GM18526 (cell line): Measurements from ENCODE around the gene ALDH1L1.

Source experiments
- POLR2A ChIP-seq: IDR thresholded peaks from 3 replicates; pipeline ENCODE4 v1.6.1; 2011; ENCODE audit not compliant: insufficient read length; ENCODE audit errors: extremely low read depth

ALDH1L1 gene

GRCh38 chr3:126152458-126152857 is 27.9 kb downstream of the ALDH1L1 start:
- TF ChIP-seq POLR2A = no peak

GRCh38 chr3:126151562-126152302 is 28.7 kb downstream of the ALDH1L1 start:
- no peak for TF ChIP-seq POLR2A

- no peak for TF ChIP-seq POLR2A
Observed at GRCh38 chr3:126149960-126150515, 30.3 kb downstream of the ALDH1L1 start.

GRCh38 chr3:126149256-126149902 is 31.0 kb downstream of the ALDH1L1 start:
- TF ChIP-seq POLR2A = no peak

GRCh38 chr3:126147932-126148683 is 32.3 kb downstream of the ALDH1L1 start:
- no peak for TF ChIP-seq POLR2A

- TF ChIP-seq POLR2A = no peak
Observed at GRCh38 chr3:126147147-126147931, 33.0 kb downstream of the ALDH1L1 start.

- no peak for TF ChIP-seq POLR2A
Observed at GRCh38 chr3:126146525-126147146, 33.8 kb downstream of the ALDH1L1 start.

GRCh38 chr3:126146034-126146433 is 34.4 kb downstream of the ALDH1L1 start:
- TF ChIP-seq POLR2A = no peak

GRCh38 chr3:126142652-126143051 is 37.7 kb downstream of the ALDH1L1 start:
- TF ChIP-seq POLR2A = no peak

- TF ChIP-seq POLR2A = no peak
Observed at GRCh38 chr3:126137490-126138130, 42.8 kb downstream of the ALDH1L1 start.

- no peak for TF ChIP-seq POLR2A
Observed at GRCh38 chr3:126136428-126137220, 43.8 kb downstream of the ALDH1L1 start.

GRCh38 chr3:126135406-126136076 is 44.8 kb downstream of the ALDH1L1 start:
- TF ChIP-seq POLR2A = no peak

- no peak for TF ChIP-seq POLR2A
Observed at GRCh38 chr3:126135071-126135405, 45.3 kb downstream of the ALDH1L1 start.
